BLaER1 (cell line): ENCODE data around the gene CCDC9B.

ENCODE experiments used
- H3K27ac ChIP-seq: shearing (Covaris generic); formaldehyde crosslinking; 2 replicates; pipeline ENCODE4 v1.8.1; 2022
- H3K27me3 ChIP-seq: shearing (Covaris generic); formaldehyde crosslinking; 2 replicates; pipeline ENCODE4 v1.8.1; 2022
- H3K36me3 ChIP-seq: shearing (Covaris generic); formaldehyde crosslinking; 2 replicates; pipeline ENCODE4 v1.8.1; 2022
- H3K4me1 ChIP-seq: shearing (Covaris generic); formaldehyde crosslinking; 2 replicates; pipeline ENCODE4 v1.8.1; 2022
- H3K4me2 ChIP-seq: shearing (Covaris generic); formaldehyde crosslinking; 2 replicates; pipeline ENCODE4 v1.8.1; 2022
- H3K4me3 ChIP-seq: shearing (Covaris generic); formaldehyde crosslinking; 2 replicates; pipeline ENCODE4 v1.8.1; 2022
- H3K9ac ChIP-seq: shearing (Covaris generic); formaldehyde crosslinking; 2 replicates; pipeline ENCODE4 v1.8.1; 2022
- H3K9me3 ChIP-seq: shearing (Covaris generic); formaldehyde crosslinking; 2 replicates; pipeline ENCODE4 v1.8.1; 2022
- H4K20me1 ChIP-seq: shearing (Covaris generic); formaldehyde crosslinking; 2 replicates; pipeline ENCODE4 v1.8.1; 2022
- Cebpa-rat ChIP-seq: shearing (Covaris generic); IDR thresholded peaks from 2 replicates; pipeline ENCODE4 v1.8.1; 2022

The CCDC9B gene

DNA sequence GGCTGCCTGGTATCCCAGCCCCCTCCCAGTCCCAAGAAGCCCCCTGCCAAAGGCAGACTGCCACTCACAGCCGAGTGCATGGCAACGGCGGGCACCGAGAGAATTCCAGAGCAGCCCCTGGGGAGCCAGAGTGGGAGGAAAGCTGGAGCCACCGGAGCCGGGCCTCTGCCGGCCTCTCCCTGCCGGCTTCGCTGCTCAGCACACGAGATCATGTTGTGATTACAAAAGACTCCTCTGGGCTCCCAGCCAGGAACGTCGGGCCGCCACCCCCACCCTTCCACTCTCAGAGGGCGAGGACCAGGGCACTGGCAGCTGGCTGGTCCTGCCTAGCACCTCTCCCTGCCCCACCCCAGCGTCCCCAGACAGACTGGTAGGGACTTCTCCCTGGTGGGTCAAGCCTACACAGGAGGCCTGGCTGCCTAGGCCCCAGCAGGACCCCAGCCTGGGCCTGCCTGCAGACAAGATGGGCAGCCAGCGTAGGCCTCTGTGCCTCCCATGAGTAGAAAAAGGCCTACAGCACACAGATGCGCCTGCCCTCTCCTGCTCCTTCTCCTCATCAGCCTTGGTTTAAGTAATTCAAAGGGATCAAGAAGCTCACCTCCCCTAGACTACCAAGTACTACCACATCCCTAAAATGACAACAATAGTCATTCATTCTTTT, at the start of gene CCDC9B:
Gene CCDC9B, minus strand, starts transcription at position 200 of the 661 bp plus-strand sequence. Its CDS starts 120 bp downstream, at position 80.
- Histone ChIP-seq H3K27me3 (no peaks in the 10 kb centered on the region), H3K4me2 (peak within 1 kb of the TSS; percentile 97), H3K9me3 (no peaks in the 10 kb centered on the region), H3K27ac (peak within 1 kb of the TSS; percentile 68), H3K4me1 (peaks cover 81% of the 10 kb centered on the region), H4K20me1 (no peaks in the 10 kb centered on the region), H3K36me3 (no peaks in the 10 kb centered on the region), H3K9ac (peak within 1 kb of the TSS; percentile 70), H3K4me3 (peak within 1 kb of the TSS; percentile 40)
- TF ChIP-seq Cebpa-rat, result no peak

DNA sequence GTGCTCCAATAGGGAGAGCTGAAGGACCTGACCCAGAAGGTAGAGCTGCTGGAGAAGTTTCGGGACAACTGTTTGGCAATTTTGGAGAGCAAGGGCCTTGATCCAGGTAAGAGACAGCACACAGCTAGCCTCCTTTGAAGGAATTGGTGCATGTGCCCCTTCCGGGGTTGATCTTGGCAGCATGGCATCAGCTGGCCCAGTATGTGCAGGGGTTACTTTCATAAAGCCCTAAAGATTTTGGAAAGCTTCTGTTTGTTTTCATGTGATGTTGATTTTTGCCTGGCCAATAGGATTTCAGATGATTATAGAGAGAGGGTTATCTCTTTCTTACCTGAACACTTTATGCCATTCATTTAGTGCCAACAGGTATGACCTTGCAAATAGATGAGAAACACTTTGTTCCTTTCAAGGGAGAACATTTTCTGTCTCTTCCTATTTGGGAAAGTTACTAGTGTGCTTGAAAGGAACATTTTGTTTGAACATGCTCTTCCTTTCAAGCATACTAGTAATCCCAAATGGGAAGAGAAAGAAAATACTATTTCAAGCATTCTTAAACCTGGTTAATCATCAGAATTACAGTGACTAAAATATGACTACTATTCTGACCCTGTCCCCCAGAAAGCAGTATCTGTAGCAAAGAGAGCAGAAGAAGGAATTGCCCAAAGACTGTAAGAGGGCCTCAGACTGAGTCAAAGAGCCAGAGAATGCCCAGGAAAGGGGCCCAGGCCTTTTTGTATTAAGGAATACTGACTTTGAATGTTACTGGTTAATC, 49.3 kb upstream of the CCDC9B start:
- Histone ChIP-seq H3K27me3 (no peaks in the 10 kb centered on the region), H3K9me3 (peaks cover 30% of the 10 kb centered on the region), H3K36me3 (peaks cover 100% of the 10 kb centered on the region), H4K20me1 (no peaks in the 10 kb centered on the region), H3K4me3 (no peak overlapping the region), H3K4me2 (no peak overlapping the region), H3K27ac (no peak overlapping the region), H3K4me1 (peaks cover 20% of the 10 kb centered on the region), H3K9ac (no peak overlapping the region)
- no peak for TF ChIP-seq Cebpa-rat

DNA sequence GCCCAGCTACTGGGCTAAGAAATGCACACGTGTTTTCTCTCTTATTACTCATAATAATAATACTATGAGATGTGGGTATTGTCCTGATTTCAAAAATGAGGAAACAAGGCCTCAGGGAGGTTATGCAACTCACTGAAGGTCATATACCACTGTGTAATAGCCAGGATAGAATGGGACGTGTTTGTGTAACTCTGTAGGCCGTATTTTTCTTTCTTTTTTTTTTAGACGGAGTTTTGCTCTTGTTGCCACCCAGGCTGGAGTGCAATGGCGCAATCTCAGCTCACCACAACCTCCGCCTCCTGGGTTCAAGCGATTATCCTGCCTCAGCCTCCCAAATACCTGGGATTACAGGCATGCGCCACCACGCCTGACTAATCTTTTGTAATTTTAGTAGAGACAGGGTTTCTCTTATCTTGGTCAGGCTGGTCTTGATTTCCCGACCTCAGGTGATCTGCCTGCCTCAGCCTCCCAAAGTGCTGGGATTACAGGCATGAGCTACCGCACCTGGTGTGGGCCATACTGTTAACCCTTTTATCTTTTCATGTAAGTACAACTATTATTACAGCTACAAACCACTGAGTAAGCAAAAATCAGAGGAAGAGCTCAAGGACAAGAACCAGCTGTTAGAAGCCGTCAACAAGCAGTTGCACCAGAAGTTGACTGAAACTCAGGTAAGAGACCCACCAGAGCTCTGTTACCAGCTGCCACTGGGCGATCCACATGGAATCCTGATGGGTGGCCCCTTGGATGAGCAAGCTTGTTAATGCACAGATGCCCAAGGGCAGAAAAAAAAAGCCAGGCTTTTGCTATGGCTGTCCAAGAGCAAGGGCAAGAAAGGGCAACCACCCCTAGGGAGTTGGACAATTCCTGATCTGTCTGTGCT, 48.4 kb upstream of the CCDC9B start:
- H3K9ac ChIP-seq, result no peak overlapping the region
- no peak overlapping the region for H3K27ac ChIP-seq
- H3K27me3 ChIP-seq, result no peaks in the 10 kb centered on the region
- H3K4me1 ChIP-seq, result peaks cover 28% of the 10 kb centered on the region
- no peaks in the 10 kb centered on the region for H4K20me1 ChIP-seq
- peaks cover 100% of the 10 kb centered on the region for H3K36me3 ChIP-seq
- peaks cover 30% of the 10 kb centered on the region for H3K9me3 ChIP-seq
- no peak overlapping the region for H3K4me2 ChIP-seq
- H3K4me3 ChIP-seq, result no peak overlapping the region
- TF ChIP-seq Cebpa-rat, result no peak

DNA sequence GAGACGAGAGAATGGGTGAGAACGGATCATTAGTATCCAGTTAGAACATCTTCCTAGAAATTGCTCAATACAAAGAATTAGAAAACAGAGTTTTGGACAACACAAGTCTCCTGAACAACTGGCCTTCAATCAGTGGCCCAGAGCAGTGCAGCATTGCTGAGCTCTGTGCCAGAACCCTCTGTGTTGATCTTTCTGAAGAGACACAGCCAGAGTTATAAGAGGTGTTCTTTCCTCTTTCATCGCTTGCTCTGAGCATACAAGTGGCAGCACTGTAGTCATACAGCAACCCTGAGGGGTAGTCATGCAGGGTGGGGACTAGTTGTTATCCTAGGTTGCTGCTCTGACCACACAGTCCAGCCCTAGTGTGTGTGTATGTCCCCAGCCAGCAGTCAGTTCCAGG, 45.7 kb upstream of the CCDC9B start:
- peaks cover 73% of the 10 kb centered on the region for H3K36me3 ChIP-seq
- H3K4me1 ChIP-seq, result peaks cover 37% of the 10 kb centered on the region
- H3K4me2 ChIP-seq, result no peak overlapping the region
- no peak for TF ChIP-seq Cebpa-rat
- peaks cover 30% of the 10 kb centered on the region for H3K9me3 ChIP-seq
- no peak overlapping the region for H3K9ac ChIP-seq
- no peaks in the 10 kb centered on the region for H4K20me1 ChIP-seq
- H3K27me3 ChIP-seq, result no peaks in the 10 kb centered on the region
- no peak overlapping the region for H3K4me3 ChIP-seq
- H3K27ac ChIP-seq, result no peak overlapping the region

DNA sequence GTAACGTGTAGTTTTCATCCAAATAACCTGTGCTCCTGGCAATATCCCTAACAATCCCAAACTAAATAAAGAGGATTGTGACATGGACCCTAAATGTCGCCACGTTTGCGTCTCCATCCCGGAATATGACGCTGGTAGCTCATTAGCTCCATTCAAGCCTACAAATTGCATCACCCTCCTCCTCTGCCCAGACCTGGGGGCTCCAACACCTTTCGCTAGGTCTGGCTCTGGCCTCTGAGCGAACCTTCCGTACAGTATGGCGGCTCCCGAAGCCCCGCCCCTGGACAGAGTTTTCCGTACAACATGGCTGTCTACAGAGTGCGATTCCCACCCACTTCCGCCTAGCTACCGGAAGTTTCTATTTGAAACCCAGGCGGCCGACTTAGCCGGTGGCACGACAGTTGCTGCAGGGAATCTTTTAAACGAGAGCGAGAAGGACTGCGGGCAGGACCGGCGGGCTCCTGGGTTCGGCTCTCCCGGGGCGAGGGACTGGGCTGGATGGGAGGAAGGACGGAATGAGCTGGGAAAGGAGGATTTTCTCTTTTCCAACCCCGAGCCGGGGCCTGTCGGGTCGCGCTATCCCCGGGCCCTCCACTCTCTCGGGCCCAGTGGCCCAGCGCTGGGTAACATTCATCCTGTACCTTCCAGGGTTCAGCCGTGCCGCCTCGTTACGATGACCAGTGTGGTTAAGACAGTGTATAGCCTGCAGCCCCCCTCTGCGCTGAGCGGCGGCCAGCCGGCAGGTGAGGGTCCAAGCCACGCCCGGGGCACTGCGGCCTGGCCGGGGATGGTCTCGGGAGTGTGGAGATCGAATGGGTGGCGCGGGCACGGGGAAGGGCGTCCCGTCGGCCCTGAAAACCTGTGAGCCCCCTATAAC, 42.1 kb upstream of the CCDC9B start, which contains the start of gene KNSTRN:
Gene KNSTRN, plus strand, starts transcription at position 142 of the 877 bp plus-strand sequence. Its CDS starts 115 bp downstream, at position 257.
- Histone ChIP-seq H3K4me3 (peak within 1 kb of the TSS; percentile 86), H3K27ac (peak within 1 kb of the TSS; percentile 87), H3K4me2 (peak within 1 kb of the TSS; percentile 78), H3K36me3 (peaks cover 36% of the 10 kb centered on the region), H3K9ac (peak within 1 kb of the TSS; percentile 90), H3K4me1 (peaks cover 27% of the 10 kb centered on the region), H3K27me3 (no peaks in the 10 kb centered on the region), H4K20me1 (no peaks in the 10 kb centered on the region), H3K9me3 (peaks cover 24% of the 10 kb centered on the region)
- TF ChIP-seq Cebpa-rat, result no peak

DNA sequence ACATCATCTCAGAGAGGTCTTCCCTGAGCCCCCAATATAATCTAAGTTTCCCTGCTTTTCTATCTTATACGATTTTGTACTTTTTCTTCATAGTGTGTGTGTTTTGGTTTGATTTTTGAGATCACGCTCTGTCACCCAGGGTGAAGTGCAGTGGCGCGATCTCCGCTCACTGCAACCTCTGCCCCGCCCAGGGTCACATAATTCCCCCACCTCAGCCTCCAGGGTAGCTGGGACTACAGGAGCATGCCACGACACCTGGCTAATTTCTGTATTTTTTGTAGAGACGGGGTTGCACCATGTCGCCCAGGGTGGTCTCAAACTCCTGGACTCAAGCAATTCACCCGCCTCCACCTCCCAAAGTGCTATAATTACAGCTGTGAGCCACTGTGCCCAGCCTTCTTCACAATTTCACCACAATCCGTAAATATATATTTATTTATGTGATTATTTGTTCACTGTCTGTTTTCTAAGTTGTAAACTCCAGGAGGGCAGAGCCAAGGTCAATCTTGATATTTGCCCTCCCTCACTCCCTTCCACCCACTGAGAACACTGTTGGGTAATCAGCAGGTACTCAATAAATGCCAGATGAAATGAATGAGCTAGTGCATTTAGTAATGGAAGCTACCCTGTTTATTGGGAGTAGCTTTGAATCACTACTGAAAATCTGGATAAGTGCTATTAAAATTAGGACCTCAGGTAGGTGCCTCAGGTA, 41.2 kb upstream of the CCDC9B start:
- no peak overlapping the region for H3K27ac ChIP-seq
- H3K27me3 ChIP-seq, result no peaks in the 10 kb centered on the region
- no peaks in the 10 kb centered on the region for H4K20me1 ChIP-seq
- H3K4me3 ChIP-seq, result no peak overlapping the region
- no peak for TF ChIP-seq Cebpa-rat
- H3K36me3 ChIP-seq, result peaks cover 28% of the 10 kb centered on the region
- H3K9ac ChIP-seq, result no peak overlapping the region
- H3K9me3 ChIP-seq, result peaks cover 15% of the 10 kb centered on the region
- H3K4me1 ChIP-seq, result peaks cover 20% of the 10 kb centered on the region
- H3K4me2 ChIP-seq, result no peak overlapping the region

DNA sequence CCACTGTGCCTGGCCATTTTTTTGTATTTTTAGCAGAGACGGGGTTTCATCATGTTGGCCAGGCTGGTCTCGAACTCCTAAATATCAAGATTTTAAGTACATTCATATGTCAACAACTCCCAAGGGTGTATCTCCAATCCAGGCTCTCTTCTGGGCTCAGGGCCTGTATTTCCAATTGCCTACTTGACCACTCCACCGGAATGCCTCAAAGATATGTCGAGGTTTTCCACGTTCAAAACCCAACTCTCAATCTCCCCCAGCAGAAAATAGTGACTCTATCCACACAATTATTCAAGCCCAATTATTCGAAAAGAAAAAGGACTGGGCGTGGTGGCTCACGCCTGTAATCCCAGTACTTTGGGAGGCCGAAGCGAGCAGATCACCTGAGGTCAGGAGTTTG, 39.9 kb upstream of the CCDC9B start:
- Histone ChIP-seq H3K4me2 (no peak overlapping the region), H4K20me1 (no peaks in the 10 kb centered on the region), H3K9me3 (0 out of 2 replicates have a peak, but pooled peaks cover 2% of the 10 kb centered on the region)

DNA sequence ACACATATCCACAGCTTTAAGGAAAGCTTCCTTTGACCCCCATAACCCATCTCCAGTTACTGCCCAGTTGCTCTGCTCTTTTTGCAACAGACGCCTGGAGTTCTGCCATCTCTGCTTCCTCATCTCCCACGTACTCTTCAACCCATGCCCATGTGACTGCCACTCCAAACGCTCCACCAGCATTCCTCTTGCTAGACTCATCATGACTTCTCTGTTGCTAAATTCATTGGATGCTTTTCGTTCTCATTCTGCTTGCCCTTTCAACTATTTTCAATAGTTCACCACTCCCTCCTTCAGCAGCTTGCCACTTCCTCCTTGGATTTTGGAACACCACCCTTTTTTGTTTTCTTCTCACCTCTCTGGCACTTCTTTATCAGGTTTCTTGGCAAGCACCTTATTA, 39.1 kb upstream of the CCDC9B start:
- H3K4me2 ChIP-seq, result no peak overlapping the region
- no peak overlapping the region for H3K4me3 ChIP-seq
- H3K9ac ChIP-seq, result no peak overlapping the region
- H3K9me3 ChIP-seq, result no peaks in the 10 kb centered on the region
- H4K20me1 ChIP-seq, result no peaks in the 10 kb centered on the region
- H3K4me1 ChIP-seq, result peaks cover 23% of the 10 kb centered on the region
- peaks cover 7% of the 10 kb centered on the region; the same call in 1 of the 2 replicates for H3K36me3 ChIP-seq
- no peak overlapping the region for H3K27ac ChIP-seq
- TF ChIP-seq Cebpa-rat, result no peak
- no peaks in the 10 kb centered on the region for H3K27me3 ChIP-seq

More for the DNA sequence above, 39.9 kb upstream of the CCDC9B start:
- Histone ChIP-seq H3K4me1 (peaks cover 28% of the 10 kb centered on the region), H3K4me3 (no peak overlapping the region), H3K36me3 (peaks cover 15% of the 10 kb centered on the region), H3K9ac (no peak overlapping the region), H3K27ac (no peak overlapping the region), H3K27me3 (no peaks in the 10 kb centered on the region)
- no peak for TF ChIP-seq Cebpa-rat
